HG02840 (cell line): ENCODE data around the gene MED20.
A peak's percentile ranks its signal among the peaks of the same experiment; 100 is the strongest.
"Not testable (repeated sequence)": the region's sequence is repeated elsewhere in the genome, so short reads cannot be mapped to it uniquely, and the experiment has no call there.

Experiments used
- ATAC-seq: cut with Tn5 transposase; IDR thresholded peaks from one replicate; pipeline ENCODE4 v1.9.1; 2021; ENCODE audit warnings: mild to moderate bottlenecking, moderate library complexity, moderate number of reproducible peaks; ENCODE audit not compliant: unreplicated experiment, low FRiP score

Gene MED20

GRCh38 chr6:41920921-41921711 is at the start of gene MED20, which contains the start of gene BYSL:
Gene MED20 (minus strand): TSS chr6:41921139. CDS start chr6:41921018, 121 bp downstream.
Gene BYSL (plus strand): TSS chr6:41921499. CDS start chr6:41921563, 64 bp downstream.
- peak; percentile 95 for ATAC-seq

GRCh38 chr6:41970436-41970846 is 49.5 kb upstream of the MED20 start:
- no peak for ATAC-seq

- ATAC-seq, result no peak
Observed at GRCh38 chr6:41967312-41968287, 46.7 kb upstream of the MED20 start.

GRCh38 chr6:41966961-41967311 is 46.0 kb upstream of the MED20 start:
- no peak for ATAC-seq

GRCh38 chr6:41966214-41966920 is 45.4 kb upstream of the MED20 start:
- no peak for ATAC-seq

- ATAC-seq, result no peak
Observed at GRCh38 chr6:41965429-41966213, 44.7 kb upstream of the MED20 start.

- no peak for ATAC-seq
Observed at GRCh38 chr6:41964201-41964887, 43.4 kb upstream of the MED20 start.

GRCh38 chr6:41963371-41963770 is 42.4 kb upstream of the MED20 start:
- no peak for ATAC-seq

- no peak for ATAC-seq
Observed at GRCh38 chr6:41960028-41960427, 39.1 kb upstream of the MED20 start.

GRCh38 chr6:41958022-41958856 is 37.3 kb upstream of the MED20 start:
- no peak for ATAC-seq

- no peak for ATAC-seq
Observed at GRCh38 chr6:41957117-41957516, 36.2 kb upstream of the MED20 start.

GRCh38 chr6:41955412-41955811 is 34.5 kb upstream of the MED20 start:
- ATAC-seq, result no peak

GRCh38 chr6:41954668-41955067 is 33.7 kb upstream of the MED20 start:
- ATAC-seq, result no peak

- ATAC-seq, result no peak
Observed at GRCh38 chr6:41947581-41948220, 26.8 kb upstream of the MED20 start.

- no peak for ATAC-seq
Observed at GRCh38 chr6:41943456-41943855, 22.5 kb upstream of the MED20 start.

- not testable (repeated sequence) for ATAC-seq
Observed at GRCh38 chr6:41942882-41943281, 21.9 kb upstream of the MED20 start.

GRCh38 chr6:41942067-41942851 is 21.3 kb upstream of the MED20 start:
- ATAC-seq, result no peak
